Measurements from ENCODE around the gene NCOA3.
A peak's percentile ranks its signal among the peaks of the same experiment; 100 is the strongest.
"Not testable (repeated sequence)": the region's sequence is repeated elsewhere in the genome, so short reads cannot be mapped to it uniquely, and the experiment has no call there.

NCOA3 gene

DNA sequence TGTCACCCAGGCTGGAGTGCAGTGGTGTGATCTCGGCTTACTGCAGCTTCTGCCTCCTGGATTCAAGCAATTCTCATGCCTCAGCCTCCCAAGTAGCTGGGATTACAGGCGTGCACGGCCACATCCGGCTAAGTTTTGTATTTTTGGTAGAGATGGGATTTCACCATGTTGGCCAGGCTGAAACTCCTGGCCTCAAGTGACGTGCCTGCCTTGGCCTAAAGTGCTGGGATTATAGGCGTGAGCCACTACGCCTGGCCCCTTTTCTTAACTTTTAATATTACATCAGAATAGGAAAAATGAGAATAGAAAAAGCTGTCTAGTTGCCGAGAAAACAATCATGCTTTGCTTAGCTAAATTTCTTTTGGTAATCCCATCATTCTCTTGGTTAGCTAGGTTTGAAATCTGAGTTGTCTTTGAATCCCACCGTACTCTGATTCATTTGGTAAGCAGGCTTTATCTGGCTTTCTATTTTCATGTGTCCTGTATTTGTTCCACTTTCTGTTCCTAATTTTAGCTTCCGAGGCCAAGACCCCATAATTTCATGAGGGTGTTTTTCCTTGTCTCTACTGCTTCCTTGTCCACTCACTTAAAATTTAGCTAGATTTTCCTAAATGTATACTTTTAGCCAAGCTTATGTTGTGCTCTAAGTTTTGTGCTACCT, 83.5 kb downstream of the NCOA3 start:
- TF ChIP-seq, protein P1, sequence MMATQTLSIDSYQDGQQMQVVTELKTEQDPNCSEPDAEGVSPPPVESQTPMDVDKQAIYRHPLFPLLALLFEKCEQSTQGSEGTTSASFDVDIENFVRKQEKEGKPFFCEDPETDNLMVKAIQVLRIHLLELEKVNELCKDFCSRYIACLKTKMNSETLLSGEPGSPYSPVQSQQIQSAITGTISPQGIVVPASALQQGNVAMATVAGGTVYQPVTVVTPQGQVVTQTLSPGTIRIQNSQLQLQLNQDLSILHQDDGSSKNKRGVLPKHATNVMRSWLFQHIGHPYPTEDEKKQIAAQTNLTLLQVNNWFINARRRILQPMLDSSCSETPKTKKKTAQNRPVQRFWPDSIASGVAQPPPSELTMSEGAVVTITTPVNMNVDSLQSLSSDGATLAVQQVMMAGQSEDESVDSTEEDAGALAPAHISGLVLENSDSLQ (IDR thresholded peaks at IDR 0.05), result no peak
- TF ChIP-seq L3MBTL2 (conservative IDR thresholded peaks at IDR 0.05) (no peak), FOXA1 (IDR thresholded peaks at IDR 0.05) (no peak), CTBP1 (IDR thresholded peaks at IDR 0.05; ENCODE audit: borderline replicate concordance) (no peak), ARNT (IDR thresholded peaks at IDR 0.05) (no peak), FOXK2 (IDR thresholded peaks at IDR 0.05) (no peak), LEF1 (IDR thresholded peaks at IDR 0.05; ENCODE audit: borderline replicate concordance) (no peak), FOXM1 (IDR thresholded peaks at IDR 0.05; ENCODE audit: borderline replicate concordance) (no peak), SP1 (IDR thresholded peaks at IDR 0.05) (no peak), SUZ12 (IDR thresholded peaks at IDR 0.05) (no peak), TARDBP (IDR thresholded peaks at IDR 0.05) (no peak), ZNF384 (IDR thresholded peaks at IDR 0.05) (no peak), NFRKB (IDR thresholded peaks at IDR 0.05) (no peak)
- DNase-seq (ENCODE audit: extremely low spot score), result no peak
- ChIA-PET POLR2A (no interaction called here), CTCF (no interaction called here)

DNA sequence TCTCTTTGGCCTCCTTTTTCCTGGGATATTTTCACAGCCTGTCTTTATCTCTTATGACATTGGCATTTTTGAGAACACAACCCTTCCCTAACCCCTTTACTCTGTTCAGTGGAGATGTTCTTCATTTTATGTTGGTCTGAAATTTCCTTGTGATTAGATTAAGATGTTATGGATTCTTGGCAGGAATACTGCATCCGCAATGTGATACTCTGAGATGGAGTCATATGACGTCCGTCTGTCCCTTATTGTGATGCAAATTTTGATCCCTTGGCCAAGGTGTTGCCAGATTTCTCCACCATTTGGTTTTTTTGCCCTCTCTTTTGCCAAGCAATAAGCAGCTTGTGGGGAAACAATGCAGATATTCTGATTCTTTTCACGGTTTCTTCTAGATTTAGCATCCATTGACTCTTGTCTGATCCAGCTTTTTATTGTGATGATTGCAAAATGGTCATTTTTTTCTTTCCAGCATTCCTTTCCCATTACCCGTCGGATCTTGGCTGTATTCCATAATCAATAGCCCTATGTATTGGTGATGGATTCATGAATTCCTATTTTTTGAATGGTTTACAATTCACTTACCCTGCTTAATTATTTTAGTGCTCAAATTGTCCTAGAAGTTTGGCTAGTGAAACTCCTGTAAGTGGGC, 85.1 kb downstream of the NCOA3 start:
- no peak for DNase-seq (ENCODE audit: extremely low spot score)
- POLR2A ChIA-PET, result no interaction called here
- no peak for TF ChIP-seq BHLHE40 (IDR thresholded peaks at IDR 0.05; ENCODE audit: borderline replicate concordance)
- TF ChIP-seq, protein P1 (IDR thresholded peaks at IDR 0.05), result peak; percentile 63
- CTCF ChIA-PET, result no interaction called here

DNA sequence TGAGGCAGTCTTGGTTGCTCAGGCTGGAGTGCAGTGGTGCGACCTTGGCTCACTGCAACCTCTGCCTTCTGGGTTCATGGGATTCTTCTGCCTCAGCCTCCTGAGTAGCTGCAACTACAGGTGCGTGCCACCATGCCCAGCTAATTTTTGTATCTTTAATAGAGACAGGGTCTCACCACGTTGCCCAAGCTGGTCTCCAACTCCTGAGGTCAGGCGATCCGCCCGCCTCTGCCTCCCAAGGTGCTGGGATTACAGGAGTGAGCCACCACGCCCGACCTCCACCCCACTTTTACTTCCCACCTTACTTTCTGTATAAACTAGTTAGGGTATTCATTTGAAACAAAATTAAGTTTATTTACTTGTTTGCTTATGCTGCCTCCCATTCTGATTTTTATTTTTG, 86.5 kb downstream of the NCOA3 start:
- TF ChIP-seq TARDBP (IDR thresholded peaks at IDR 0.05) (no peak), HDGF (IDR thresholded peaks at IDR 0.05; ENCODE audit: borderline replicate concordance) (no peak), LEF1 (IDR thresholded peaks at IDR 0.05; ENCODE audit: borderline replicate concordance) (no peak), BHLHE40 (IDR thresholded peaks at IDR 0.05; ENCODE audit: borderline replicate concordance) (no peak), ARNT (IDR thresholded peaks at IDR 0.05) (no peak), FOXA1 (IDR thresholded peaks at IDR 0.05) (no peak), ZNF384 (IDR thresholded peaks at IDR 0.05) (no peak), FOXM1 (IDR thresholded peaks at IDR 0.05; ENCODE audit: borderline replicate concordance) (no peak), SUZ12 (IDR thresholded peaks at IDR 0.05) (no peak)
- TF ChIP-seq, protein P1 (IDR thresholded peaks at IDR 0.05), result no peak
- POLR2A ChIA-PET, result no interaction called here
- DNase-seq (ENCODE audit: extremely low spot score), result no peak
- CTCF ChIA-PET, result no interaction called here

- TF ChIP-seq SP1 (IDR thresholded peaks at IDR 0.05) (no peak), HDGF (IDR thresholded peaks at IDR 0.05; ENCODE audit: borderline replicate concordance) (no peak), FOXA1 (IDR thresholded peaks at IDR 0.05) (no peak), BHLHE40 (IDR thresholded peaks at IDR 0.05; ENCODE audit: borderline replicate concordance) (no peak), ELF4 (IDR thresholded peaks at IDR 0.05) (no peak), SUZ12 (IDR thresholded peaks at IDR 0.05) (no peak), LEF1 (IDR thresholded peaks at IDR 0.05; ENCODE audit: borderline replicate concordance) (no peak), TARDBP (IDR thresholded peaks at IDR 0.05) (no peak), FOXM1 (IDR thresholded peaks at IDR 0.05; ENCODE audit: borderline replicate concordance) (no peak), CTBP1 (IDR thresholded peaks at IDR 0.05; ENCODE audit: borderline replicate concordance) (no peak), ZNF384 (IDR thresholded peaks at IDR 0.05) (no peak), ARNT (IDR thresholded peaks at IDR 0.05) (no peak), L3MBTL2 (conservative IDR thresholded peaks at IDR 0.05) (no peak), NFRKB (IDR thresholded peaks at IDR 0.05) (no peak), FOXK2 (IDR thresholded peaks at IDR 0.05) (no peak)
- TF ChIP-seq, protein P1 (IDR thresholded peaks at IDR 0.05), result no peak
- CTCF ChIA-PET, result no interaction called here
Observed at GRCh38 chr20:47591231-47591630, 89.5 kb downstream of the NCOA3 start.

GRCh38 chr20:47594157-47594556, 92.5 kb downstream of the NCOA3 start:
- CTCF ChIA-PET, result no interaction called here
- TF ChIP-seq HDGF (IDR thresholded peaks at IDR 0.05; ENCODE audit: borderline replicate concordance), result no peak
- TF ChIP-seq LEF1 (IDR thresholded peaks at IDR 0.05; ENCODE audit: borderline replicate concordance), result no peak
- TF ChIP-seq ARNT (IDR thresholded peaks at IDR 0.05), result no peak
- TF ChIP-seq L3MBTL2 (conservative IDR thresholded peaks at IDR 0.05), result no peak
- TF ChIP-seq BHLHE40 (IDR thresholded peaks at IDR 0.05; ENCODE audit: borderline replicate concordance), result no peak
- no peak for TF ChIP-seq FOXK2 (IDR thresholded peaks at IDR 0.05)
- TF ChIP-seq TARDBP (IDR thresholded peaks at IDR 0.05), result no peak
- no peak for TF ChIP-seq CTBP1 (IDR thresholded peaks at IDR 0.05; ENCODE audit: borderline replicate concordance)
- no peak for TF ChIP-seq NFRKB (IDR thresholded peaks at IDR 0.05)
- TF ChIP-seq, protein P1 (IDR thresholded peaks at IDR 0.05), result no peak
- no peak for TF ChIP-seq SUZ12 (IDR thresholded peaks at IDR 0.05)
- no peak for TF ChIP-seq ELF4 (IDR thresholded peaks at IDR 0.05)
- no peak for TF ChIP-seq SP1 (IDR thresholded peaks at IDR 0.05)
- TF ChIP-seq FOXA1 (IDR thresholded peaks at IDR 0.05), result no peak
- TF ChIP-seq FOXM1 (IDR thresholded peaks at IDR 0.05; ENCODE audit: borderline replicate concordance), result no peak
- TF ChIP-seq ZNF384 (IDR thresholded peaks at IDR 0.05), result no peak
- no peak for DNase-seq (ENCODE audit: extremely low spot score)
- POLR2A ChIA-PET, result no interaction called here

More at GRCh38 chr20:47591231-47591630, 89.5 kb downstream of the NCOA3 start:
- no peak for DNase-seq (ENCODE audit: extremely low spot score)
- POLR2A ChIA-PET, result no interaction called here

GRCh38 chr20:47595138-47595537, 93.5 kb downstream of the NCOA3 start:
- POLR2A ChIA-PET; DNase-seq (ENCODE audit: extremely low spot score); CTCF ChIA-PET: not testable (repeated sequence)
